HG03025 (cell line): Measurements from ENCODE around the gene COL5A1.
"Not testable (repeated sequence)": the region's sequence is repeated elsewhere in the genome, so short reads cannot be mapped to it uniquely, and the experiment has no call there.

Experiments used
- ATAC-seq: cut with Tn5 transposase; IDR thresholded peaks from one replicate; pipeline ENCODE4 v1.9.1; 2021; ENCODE audit warnings: mild to moderate bottlenecking, moderate library complexity; ENCODE audit not compliant: unreplicated experiment, low FRiP score

The COL5A1 gene

DNA sequence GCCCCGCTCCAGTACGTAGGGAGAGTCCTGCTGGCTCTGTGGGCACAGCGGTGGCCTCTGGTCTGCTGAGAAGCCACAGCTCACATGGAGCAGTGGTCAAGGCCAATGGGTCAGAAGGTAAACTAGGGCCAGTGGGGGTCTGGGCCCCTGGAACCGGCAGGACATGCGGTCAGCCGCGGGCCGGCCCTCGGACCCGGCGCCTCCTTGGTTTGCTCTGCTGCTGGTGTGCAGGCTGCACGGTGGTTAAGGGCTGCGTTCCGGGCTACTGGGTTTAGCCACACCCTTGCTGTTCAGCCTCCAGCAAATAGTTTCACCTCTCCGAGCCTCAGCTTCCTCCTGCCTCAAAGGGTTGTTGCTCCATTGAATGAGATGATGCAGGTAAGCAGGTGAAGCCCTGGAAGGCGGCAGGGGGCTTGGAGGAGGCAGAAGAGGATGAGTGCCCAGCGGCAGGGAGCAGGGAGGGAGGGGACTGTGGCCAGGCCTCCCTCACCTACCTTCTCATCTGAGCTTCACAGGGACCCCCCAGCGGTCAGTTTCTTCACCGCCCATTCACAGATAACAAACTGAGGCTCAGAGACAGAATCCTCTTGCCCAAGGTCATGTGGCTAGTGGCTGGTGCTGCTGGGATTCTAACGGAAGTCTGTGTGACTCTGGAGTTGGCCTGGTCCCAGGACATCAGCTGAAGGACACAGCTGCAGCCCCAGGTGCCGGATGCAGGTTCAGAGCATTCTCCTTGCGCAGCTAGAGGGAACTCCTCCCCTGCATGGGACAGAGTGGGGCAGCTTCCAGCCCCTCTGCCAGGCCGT lies 3.7 kb upstream of the COL5A1 start:
- ATAC-seq, result no peak

DNA sequence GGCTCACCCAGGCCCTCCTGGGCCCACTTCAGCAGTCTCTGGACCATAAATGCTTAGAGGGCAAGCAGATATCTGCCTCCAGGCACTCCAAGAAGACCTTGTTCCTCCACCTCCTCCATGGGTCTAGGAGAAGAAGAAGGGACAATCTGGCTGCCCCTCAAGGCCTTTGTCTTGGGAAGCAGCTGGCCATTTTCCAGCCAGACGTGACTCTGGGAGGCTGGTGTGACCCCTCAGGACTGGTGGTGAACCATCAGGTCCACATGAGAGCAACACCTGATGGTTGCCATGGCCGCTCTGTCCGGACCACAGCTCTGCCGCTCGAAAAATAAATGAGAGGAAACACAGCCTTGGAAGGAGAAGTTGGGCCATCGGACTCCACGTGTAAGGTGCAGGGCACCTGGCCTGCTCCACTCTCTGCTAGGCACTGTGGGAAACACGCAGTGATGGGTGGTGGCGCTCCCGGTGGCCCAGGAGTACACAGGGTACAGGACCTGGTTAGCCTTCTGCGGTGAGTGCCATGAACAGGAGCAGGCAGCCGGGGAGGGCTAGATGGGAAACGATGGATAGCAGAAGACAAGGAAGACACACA lies 3.0 kb upstream of the COL5A1 start:
- ATAC-seq, result no peak

DNA sequence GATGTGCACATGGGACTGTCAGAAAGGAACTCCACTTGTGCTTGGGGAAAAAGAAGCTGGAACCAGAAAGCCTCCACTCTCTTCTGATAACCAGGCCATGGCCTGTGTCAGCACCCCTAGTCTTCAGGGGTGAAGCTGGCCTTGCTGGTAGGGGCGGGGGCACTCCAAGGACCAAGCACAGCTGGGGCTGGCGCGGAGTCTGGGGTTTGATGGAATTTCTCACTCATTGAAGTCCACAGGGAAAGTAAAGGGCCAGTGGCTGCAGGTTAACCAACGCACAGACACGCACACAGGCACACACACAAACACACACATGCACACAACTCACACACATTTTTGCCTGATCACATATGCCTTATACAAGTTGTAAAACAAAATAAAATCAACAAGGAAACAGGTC lies 1.6 kb upstream of the COL5A1 start:
- no peak for ATAC-seq

DNA sequence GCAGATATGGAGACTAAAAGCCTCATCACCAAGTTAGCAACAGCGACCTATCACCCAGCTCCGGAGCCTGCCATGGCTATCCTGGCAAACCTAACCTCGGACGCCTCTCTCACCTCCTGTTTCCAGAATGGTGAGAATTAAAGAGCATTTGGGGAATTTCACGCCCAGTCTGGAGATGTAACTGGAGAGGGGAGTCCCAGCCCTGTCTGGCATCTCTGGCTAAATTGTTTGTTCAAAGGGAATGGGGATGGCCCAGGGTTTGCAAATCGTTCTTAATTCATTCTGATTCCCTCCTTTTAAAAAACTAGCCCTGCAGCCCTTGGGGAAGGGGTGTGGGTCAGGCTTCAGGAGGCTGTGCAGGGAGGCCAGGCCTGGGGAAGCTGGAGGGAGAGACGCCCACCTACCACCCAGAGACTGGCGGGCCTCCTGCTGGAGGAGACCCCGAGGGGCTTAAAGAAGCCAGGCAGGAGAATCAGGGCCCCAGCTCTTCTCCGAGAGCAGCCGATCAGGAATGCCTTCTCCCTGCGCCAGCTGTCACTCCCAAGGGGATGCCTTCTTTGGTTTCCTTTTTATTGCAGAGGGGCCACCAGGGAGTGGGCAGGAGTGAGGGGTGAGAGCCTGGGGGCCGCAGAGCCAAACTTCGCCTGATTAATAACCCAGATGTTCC lies 964 bp upstream of the COL5A1 start:
- ATAC-seq, result no peak

DNA sequence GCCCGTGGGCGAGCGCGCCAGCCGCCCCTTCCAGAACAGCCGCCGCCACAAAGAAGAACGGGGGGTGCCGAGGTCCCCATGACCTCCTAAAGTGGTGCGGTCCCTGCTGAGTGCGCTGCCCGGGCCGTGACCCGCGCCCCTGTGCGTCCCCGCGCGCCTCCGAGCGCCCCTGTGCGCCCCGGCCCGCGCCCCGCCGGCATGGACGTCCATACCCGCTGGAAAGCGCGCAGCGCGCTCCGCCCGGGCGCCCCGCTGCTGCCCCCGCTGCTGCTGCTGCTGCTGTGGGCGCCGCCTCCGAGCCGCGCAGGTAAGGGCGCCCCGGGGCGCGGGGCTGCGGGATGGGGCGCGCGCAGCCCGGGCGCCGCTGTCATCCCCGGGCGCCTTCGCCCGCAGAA lies 384 bp downstream of the COL5A1 start:
- no peak for ATAC-seq

DNA sequence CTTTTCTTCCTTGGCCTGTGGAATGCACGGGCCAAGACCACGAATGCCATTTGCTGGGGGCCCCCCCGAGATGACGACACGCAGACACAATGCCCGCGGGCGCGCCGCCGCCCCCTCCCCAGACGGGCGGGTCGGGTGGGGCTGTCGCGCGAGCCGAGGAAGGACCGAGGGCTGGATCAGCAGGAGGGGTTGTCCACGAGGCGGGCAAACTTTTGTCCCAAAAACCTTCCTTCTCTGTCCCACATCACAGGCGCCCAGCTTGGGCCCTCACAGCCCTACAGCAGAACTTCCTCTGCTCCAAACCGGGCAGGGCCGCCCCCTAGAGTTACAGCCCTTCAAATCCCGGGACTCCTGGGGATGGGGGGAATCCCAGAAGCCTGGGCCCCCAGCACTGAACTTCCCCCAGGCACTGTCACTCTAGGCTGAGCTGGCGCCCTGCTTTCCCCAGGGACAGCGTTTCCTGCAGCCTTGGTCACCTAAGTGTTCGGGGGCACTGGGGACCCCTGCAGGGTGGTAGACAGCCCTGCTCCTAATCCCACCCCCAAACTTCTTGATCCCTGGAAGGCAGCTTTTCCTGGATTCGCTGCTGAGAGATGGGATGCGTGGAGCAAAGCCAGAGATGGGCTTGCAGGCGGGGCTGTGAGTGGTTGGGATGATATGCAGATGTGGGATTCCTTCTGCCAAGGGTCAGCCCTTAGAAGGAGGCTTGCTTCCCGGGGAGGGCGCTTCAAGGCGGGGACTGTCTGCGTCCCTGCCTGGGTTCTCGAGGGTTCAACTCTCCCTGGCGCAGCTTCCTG lies 980 bp downstream of the COL5A1 start:
- ATAC-seq, result no peak

DNA sequence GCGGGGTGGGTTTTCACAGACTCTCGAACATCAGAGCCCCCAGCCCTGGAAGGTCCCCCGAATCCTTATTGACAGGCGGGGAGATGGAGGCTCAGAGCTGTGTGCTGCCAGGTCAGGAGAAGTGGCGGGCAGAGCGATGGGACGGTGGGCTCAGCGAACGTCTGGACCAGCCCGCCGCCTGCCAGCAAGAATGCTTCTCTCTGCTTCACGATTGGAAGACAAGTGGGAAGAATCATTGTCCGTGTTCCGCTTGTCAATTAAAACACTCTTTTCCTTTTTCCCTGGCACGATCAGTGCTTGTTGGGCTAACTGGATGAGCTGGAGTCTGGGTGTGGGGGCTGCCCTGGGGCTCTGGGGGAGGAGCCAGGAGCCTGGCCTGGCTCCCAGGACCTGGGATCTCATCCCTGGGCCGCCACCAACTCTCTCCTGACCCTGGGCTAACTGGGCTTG lies 1.6 kb downstream of the COL5A1 start:
- ATAC-seq, result no peak

DNA sequence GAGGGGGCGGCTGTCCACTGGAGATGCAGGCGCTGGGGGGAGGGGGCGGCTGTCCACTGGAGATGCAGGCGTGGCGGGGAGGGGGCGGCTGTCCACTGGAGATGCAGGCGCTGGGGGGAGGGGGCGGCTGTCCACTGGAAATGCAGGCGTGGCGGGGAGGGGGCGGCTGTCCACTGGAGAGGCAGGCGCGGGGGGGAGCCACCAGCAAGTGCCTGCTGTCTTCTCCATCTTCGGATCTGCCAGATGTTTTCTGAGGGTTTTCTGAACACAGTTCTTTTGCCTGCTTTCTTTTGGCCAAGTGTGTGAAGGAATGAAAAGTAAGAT lies 2.8 kb downstream of the COL5A1 start:
- ATAC-seq, result not testable (repeated sequence)

DNA sequence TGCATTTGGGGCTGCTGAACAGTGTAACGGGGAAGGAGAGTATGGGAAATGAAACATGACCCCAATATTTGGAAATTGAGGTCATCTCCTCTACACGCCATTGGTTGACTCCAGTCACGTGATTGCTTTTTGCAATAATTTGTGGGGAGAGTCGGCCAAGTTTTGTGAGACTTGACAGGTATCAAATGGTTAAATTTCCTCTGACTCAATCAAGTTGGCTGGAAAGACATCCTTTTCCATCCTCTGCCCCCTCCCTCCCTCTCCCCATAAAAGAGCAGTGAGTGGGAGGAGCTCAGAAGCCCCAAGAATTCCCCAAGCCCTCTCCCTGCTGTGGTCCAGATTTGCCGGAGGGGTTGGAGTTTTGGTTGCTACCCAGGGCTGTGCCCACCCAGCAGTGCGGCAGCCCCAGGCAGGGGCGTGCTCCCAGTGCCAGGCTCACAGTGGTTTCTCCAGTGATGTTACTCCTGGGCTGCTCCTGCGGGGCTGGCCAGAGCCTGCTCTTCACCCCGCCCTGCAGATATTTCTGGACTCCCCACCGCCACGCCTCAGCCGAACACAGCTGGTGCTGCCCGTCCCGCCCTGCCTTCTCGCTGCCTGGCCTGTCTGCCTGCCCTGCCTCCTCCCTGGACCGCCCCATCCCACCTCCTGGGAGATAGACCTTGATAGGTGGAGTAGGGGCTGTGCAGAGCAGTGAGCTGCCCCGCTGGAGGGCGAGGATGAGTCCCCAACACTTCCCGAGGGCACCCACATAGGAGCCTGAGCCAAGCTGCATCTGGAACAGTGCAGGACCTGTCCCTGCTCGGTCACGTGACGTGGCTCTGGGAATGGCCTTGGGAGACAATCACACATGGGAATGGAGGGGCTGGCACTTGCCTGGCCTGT lies 3.4 kb downstream of the COL5A1 start:
- ATAC-seq, result no peak

DNA sequence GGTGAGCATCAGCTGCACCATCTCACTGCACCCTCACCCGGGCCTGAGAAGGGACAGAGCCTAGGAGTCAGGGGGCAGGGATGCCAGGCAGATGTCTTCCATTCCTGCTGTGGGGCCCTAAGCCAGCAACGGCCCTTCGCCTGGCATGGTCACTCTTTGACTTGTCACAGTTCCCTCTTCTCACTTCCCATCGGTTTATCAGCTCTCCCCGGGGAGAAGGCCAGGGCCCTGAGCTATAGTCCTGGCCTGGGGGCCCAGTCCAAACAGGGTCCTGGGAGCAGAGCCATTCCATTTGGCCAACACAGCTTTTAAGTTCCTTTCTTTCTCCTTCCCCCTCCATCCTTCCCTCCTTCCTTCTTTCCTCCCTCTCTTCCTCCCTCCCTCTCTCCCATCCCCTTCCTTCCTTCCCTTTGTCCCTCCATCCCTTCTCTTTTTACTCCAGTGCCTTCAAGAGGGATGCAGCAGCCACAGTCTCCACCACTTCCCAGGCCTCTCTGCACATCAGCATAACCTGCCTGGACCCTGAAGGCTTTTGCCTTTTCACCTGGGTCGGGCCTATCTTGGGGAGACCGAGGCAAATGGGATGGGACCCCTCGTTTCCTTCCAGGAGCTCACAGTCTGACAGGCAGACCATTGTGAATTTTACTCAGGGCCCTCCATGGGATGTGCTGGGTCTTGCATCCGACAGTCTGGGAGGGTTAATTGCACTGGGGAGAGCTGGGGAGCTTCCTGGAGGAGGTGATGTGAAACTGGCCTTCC lies 4.2 kb downstream of the COL5A1 start:
- no peak for ATAC-seq

DNA sequence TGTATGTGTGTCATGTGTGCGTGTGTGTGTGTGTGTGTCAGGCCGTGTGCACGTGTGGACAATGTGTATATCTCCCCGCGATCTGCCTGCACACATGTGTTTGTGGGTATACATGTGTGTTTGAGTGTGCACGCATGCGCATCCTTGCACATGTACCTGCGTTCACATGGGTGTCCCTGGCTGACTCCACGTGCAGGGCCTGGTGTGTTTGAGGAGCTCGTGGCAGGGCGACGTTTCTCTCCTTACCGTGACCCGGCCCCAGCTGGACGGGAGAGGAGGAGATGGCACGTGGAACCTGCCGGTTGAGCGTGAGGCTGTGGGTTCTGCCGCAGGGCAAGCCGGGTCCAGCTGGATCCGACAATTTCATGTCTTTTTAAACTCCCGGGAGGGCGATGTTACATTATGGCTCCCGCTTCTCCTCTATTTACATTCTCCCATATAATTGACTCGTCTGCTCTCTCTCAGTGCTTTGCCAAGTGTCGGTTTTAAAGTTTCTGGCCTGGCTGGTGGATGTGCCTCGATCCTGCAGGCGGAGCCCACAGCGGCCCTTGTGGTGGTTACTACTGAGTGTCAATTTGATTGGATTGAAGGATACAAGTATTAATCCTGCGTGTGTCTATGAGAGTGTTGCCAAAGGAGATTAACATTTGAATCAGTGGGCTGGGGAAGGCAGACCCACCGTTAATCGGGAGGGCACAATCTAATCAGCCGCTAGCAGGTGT lies 5.9 kb downstream of the COL5A1 start:
- ATAC-seq, result no peak

DNA sequence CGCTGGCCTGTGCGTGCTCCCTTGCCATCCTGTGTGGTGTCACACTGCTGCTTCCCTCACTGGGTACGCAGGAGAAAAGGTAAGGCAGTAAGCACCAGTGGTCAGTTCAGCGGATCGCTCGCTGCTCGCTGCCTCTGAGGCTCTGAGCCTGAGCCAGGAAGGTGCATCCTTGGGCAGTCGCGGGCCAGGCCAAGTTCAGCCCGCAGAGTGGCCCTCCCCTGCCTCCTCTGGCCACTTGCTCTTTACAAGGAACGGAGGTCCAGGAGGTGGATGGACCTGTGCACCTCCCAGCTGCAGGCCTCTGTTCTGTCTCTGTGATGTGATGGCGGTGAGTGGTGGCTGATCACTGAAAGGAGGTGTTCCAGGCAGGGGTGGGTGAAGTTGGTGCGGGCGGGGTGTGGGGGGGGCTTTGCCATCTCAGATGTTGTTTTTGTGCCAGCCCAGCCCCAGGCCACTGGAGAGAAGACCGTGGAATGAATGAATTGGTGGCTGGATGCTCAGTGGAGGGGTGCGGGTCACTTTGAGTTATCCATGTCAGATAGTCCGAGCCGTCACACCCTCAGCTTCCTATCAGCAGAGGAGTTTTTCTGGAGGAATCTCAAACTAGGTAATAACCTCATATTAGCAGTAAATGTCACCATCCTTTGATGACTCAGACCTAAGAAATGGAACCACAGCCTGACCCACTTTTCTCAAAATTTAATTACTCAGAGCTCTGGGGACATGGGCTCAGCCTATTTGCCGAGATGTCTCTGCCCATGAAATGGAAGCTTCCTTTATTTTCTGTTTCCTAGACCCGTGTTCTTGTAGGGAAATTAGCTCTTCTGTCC lies 7.3 kb downstream of the COL5A1 start:
- no peak for ATAC-seq

DNA sequence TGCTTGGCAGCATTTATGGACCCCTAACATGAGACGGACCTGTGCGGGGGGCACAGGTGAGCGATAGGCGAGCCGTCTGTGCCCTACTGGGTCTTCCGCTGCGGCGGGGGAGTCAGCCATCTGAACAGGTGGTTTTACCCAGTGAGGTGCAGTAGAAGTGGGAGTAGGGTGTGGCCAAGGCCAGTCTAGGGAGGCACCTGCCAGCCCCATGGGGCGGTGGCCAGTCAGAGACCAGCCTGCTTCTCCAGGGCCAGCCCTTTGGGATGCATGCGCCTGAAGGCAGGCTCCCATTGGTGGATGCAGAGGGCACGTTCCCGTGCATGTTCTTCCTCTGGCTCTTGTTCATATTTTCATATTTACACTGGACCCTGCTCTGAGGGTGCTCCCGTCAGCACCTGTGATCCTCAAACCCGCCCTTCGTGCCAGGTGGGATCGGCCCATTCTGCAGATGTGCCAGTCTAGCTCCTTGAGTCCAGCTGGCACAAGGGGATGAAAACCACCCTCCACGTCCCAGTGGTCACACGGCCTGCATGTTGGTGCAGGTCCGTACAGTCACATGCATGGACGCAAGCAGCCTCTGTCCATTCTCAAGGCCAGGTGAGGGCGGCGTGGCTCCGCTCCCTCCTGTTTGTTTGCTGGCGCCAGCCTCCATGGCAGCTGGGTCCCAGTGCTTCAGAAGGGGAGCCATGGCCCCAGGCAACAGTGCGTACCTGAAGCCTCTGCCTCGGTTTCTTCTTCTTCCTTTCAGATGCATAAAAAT lies 9.0 kb downstream of the COL5A1 start:
- no peak for ATAC-seq

DNA sequence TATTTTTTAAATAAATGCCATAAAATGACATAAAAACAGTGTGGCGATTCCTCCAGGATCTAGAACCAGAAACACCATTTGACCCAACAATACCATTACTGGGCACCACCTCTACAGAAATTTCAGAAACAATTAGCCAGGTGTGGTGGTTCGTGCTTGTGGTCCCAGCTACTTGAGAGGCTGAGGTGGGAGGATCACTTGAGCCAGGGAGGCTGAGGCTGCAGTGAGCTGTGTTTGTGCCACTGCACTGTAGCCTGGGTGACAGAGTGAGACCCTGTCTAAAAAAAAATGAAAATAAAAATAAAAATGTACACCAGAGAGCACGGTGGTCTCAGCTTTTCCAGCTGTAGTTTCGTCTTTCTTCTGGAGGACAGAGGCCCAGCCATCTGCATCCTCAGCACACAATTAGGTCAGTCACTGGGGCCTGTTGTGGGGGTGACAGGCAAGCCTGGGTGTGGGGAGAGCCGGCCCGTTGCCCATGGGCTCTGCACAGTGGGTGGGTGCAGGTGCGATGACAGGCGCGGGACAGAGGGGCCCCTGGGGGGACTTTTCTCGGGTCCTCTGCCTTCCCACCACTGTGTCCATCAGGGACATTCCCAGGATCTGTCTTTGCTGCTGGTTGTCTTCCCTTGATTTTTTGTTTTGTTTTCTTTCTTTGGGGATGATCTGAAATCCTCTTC lies 9.8 kb downstream of the COL5A1 start:
- no peak for ATAC-seq

DNA sequence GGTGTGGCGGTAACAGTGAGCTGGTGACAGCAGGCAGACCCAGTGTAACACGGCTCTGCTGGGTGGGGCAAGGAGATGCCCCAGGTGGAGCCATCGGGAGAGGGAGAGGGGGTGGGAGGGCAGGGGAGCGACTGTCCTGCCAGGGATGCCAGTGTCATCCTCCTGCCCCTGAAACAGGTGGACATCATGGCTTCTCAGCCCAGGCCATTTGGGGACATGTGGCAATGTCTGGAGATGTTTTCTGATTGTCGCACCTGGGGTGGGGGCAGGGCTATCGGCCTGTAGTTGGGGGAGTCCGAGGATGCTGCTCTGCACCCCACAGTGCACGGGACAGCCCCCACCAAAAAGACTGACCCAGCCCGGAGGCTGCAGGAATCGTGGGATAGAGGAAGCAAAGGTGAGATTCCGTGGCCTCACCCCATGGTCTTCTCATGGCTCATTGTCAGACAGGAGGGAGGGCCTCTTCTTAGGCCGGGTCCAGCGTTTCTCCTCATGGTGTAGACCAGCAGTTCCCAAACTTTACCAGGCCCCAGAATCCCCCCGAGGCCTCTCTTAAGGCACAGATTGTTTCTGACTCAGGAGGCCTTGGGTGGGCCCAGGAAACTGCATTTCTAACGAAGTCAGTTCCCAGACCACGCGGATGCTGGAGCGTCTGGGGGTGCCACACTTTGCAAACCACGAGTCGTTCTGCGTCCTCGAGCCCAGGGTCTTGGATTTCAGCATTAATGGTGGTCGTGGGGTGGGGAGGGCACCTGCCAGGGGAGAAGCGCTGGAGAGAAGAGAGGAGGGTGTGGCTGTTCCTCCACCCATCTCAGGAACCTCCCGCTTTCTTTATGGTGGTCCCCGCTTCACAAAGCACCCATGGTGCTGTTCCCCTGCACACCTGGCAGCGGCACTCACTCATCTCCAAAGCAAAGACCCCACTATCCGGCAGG lies 11.0 kb downstream of the COL5A1 start:
- no peak for ATAC-seq
